Erythroblast (primary cell): ENCODE results near the gene FAAP100.

Experiments used
- GATA1 ChIP-seq: IDR thresholded peaks from 2 replicates; pipeline ENCODE4 v1.6.1; 2011; ENCODE audit warnings: low read depth, mild to moderate bottlenecking, control low read depth, low read length, moderate library complexity
- POLR2A ChIP-seq: IDR thresholded peaks from 2 replicates; pipeline ENCODE4 v1.6.1; 2011; ENCODE audit warnings: mild to moderate bottlenecking, low read length

DNA sequence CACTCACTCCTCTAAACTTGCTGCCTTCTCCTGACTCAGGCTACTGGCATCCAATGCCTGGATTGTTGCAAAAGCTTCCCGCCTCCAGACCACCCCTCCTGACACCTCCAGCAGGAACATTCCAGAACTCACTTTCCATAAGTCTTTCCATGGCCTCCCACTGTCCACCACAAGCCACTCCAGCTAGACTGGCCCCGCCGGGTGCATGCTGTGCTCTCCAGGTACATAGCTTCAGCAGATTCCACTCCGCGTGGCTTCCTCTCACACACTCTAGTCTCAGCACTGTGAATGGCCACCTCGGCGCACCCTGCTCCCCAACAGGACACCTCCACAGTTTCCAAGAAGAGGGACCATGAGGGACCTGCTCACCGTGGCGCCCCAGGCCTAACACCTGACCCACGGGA lies 25.9 kb upstream of the FAAP100 start:
- TF ChIP-seq POLR2A: no peak
- no peak for TF ChIP-seq GATA1
